Heart left ventricle (tissue), 16 donors: Measurements from ENCODE around the gene NCR2. TPM values are rescaled to one million over a fixed set of nuclear protein-coding genes. Genes with fewer than 3 reads are reported as not detected.

Experiments used
- ATAC-seq, 4 donors: fragments of 200-7000 bp; cut with Tn5 transposase; one replicate each; pipeline ENCODE4 v1.9.1; 2020 to 2022; ENCODE audit warnings: moderate library complexity in 4 of 4, mild to moderate bottlenecking in 3 of 4, moderate number of reproducible peaks in 1 of 4
- DNase-seq, 5 donors: peaks; one replicate each; pipeline ENCODE4 v3.0.0-alpha.2; 2020
- H3K27ac ChIP-seq, 12 donors: fragments of 200-600 bp; sonication (generic) in 4 of 12; one replicate each; pipeline versions ENCODE4 v1.5.0 to v1.8.0; 2016 to 2022; ENCODE audit warnings: mild to moderate bottlenecking in 2 of 12
- H3K27me3 ChIP-seq, 9 donors: fragments of 200-600 bp; sonication (generic) in 2 of 9; one replicate each; pipeline versions ENCODE4 v1.5.1 to v1.8.0; 2016 to 2022; ENCODE audit warnings: mild to moderate bottlenecking in 3 of 9
- H3K36me3 ChIP-seq, 9 donors: fragments of 200-600 bp; sonication (generic) in 2 of 9; one replicate each; pipeline versions ENCODE4 v1.5.0 to v1.8.0; 2018 to 2022; ENCODE audit warnings: mild to moderate bottlenecking in 2 of 9
- H3K4me1 ChIP-seq, 12 donors: fragments of 200-600 bp; sonication (generic) in 4 of 12; one replicate each; pipeline versions ENCODE4 v1.5.0 to v1.8.0; 2016 to 2022; ENCODE audit warnings: mild to moderate bottlenecking in 3 of 12
- H3K4me3 ChIP-seq, 12 donors: fragments of 200-600 bp; sonication (generic) in 4 of 12; one replicate each; pipeline versions ENCODE4 v1.5.0 to v1.8.0; 2017 to 2022; ENCODE audit warnings: mild to moderate bottlenecking in 9 of 12, moderate library complexity in 4 of 12
- H3K9me3 ChIP-seq, 12 donors: fragments of 200-600 bp; sonication (generic) in 4 of 12; one replicate each; pipeline versions ENCODE4 v1.5.0 to v1.8.0; 2016 to 2022; ENCODE audit warnings: mild to moderate bottlenecking in 1 of 12
- POLR2A ChIP-seq, 2 donors: fragments of 450-650 bp; IDR thresholded peaks; one replicate each; pipeline ENCODE4 v1.6.1; 2017; ENCODE audit warnings: antibody characterized with exemption in 2 of 2, mild to moderate bottlenecking in 2 of 2, moderate library complexity in 2 of 2
- WGBS, 4 donors: extraction: QIAGEN DNeasy Blood & Tissue Kit in 2 of 4; methylation state at CpG; one replicate each; pipeline versions ENCODE4 v1.1.5 to v1.1.7; 2013 to 2018; 5-methylcytosine and 5-hydroxymethylcytosine counted together
- intact Hi-C, 10 donors: fragments of 100-400 bp; cut with DNase I; formaldehyde crosslinking; loops; one replicate each; pipeline versions ENCODE4 v1.11.1 to v1.14.2; 2022
- polyA plus RNA-seq, 2 donors: library from polyadenylated mRNA; stranded (reverse); fragments of 200-250 nt; gene quantifications; one replicate each; pipeline ENCODE4 v1.2.3, GENCODE V29; 2013
- total RNA-seq, 9 donors: library from RNA; depleted of rRNA in 2 of 9; stranded (reverse); fragments of >200 nt in 2 of 9; fragmentation: NEBNext Ultra II Directional in 3 of 9; extraction: Animal tissue kit (Norgen Biotek cat#: 25700) in 3 of 9; gene quantifications; one replicate each; pipeline versions ENCODE4 v1.1.0 to v1.2.4, GENCODE V29; 2016 to 2023
- TF ChIP-seq, protein P1 (sequence below), 12 donors: fragments of 200-600 bp; sonication (generic) in 4 of 12; IDR thresholded peaks; one replicate each; pipeline versions ENCODE4 v1.5.0 to v1.8.0; 2018 to 2022; ENCODE audit warnings: antibody characterized with exemption in 12 of 12, mild to moderate bottlenecking in 5 of 12
- donor health status: ischemic (EF 13 %, LVEDD 7.1; RV severe dilation, severe dysfunction).
- donor health status: healthy with polysubstance abuse.
- donor health status: DM: no; HTN: yes; CAD: no.
- donor health status: DM: no; HTN: no; CAD: no.
- donor health status: ischemic (EF 25% LVEDD 6.9; RV normal size, moderate dysfunction).
- donor health status: ischemic (EF 25% LVEDD 5.7; RV mildly dilated, moderate dysfunction).
- donor health status: healthy.
- donor health status: DM: yes; HTN: yes; CAD: no.
- donor health status: ischemic (EF 35%, LVEDD 5.7; RV mildly dilated, moderate dysfunction).
- donor health status: nonischemic (EF 11% LVEDD 7.7; RV severe dilation, severe dysfunction).
- donor health status: DM: yes; HTN: yes; CAD: no.
- donor health status: PGD.
- donor health status: ischemic (EF 29% LVEDD 5.4; RV normal size, mild dysfunction).
- donor health status: nonischemic (EF 23%, LVEDD 6.1; RV moderate dilation, normal function).

The NCR2 gene
- total and polyA plus RNA-seq, 11 donors, result not detected

DNA sequence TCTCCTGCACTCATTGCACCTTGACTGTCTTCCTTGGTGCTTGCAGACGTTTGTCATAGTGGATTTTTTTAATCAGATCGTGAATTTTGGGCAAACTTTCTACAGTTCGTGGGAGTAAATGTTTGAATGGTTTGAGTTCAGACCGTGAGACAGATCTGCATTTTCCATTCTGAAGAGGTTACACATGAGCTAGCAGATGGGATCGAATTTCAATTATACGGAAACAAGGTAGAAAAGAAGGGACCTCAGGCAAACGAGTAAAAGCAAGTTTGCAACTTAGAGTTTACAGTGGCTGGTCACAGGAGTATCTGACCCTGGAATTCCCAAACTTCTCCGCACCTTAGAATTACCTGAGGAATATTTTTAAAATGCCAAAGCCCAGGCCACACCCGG, 17.2 kb upstream of the NCR2 start:
- no peaks in the 10 kb centered on the region for H3K9me3 ChIP-seq
- no peaks in the 10 kb centered on the region for H3K36me3 ChIP-seq
- intact Hi-C loops, result loop anchor here in 8 of 10 donors (2.0 to 10.0 kb wide), 8 partner anchors 39 to 311 kb away; no protein-coding TSS in a partner anchor
- DNase-seq, result no peak
- no peak for ATAC-seq
- peak overlapping the region in 7 of 12 donors; percentile 21 to 43 (median 32) for H3K4me3 ChIP-seq
- WGBS, 4 donors, result 32 to 36% (median 33%) methylated on average over 8 to 9 of the region's 9 CpGs
- no peak overlapping the region for H3K27ac ChIP-seq
- no peak for TF ChIP-seq POLR2A (IDR thresholded peaks at IDR 0.05)
- TF ChIP-seq, protein P1, sequence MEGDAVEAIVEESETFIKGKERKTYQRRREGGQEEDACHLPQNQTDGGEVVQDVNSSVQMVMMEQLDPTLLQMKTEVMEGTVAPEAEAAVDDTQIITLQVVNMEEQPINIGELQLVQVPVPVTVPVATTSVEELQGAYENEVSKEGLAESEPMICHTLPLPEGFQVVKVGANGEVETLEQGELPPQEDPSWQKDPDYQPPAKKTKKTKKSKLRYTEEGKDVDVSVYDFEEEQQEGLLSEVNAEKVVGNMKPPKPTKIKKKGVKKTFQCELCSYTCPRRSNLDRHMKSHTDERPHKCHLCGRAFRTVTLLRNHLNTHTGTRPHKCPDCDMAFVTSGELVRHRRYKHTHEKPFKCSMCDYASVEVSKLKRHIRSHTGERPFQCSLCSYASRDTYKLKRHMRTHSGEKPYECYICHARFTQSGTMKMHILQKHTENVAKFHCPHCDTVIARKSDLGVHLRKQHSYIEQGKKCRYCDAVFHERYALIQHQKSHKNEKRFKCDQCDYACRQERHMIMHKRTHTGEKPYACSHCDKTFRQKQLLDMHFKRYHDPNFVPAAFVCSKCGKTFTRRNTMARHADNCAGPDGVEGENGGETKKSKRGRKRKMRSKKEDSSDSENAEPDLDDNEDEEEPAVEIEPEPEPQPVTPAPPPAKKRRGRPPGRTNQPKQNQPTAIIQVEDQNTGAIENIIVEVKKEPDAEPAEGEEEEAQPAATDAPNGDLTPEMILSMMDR (IDR thresholded peaks at IDR 0.05), result no peak
- H3K4me1 ChIP-seq, result peaks cover 0 to 12% (median 1%) of the 10 kb centered on the region in 12 donors
- H3K27me3 ChIP-seq, result peaks cover 0 to 53% (median 8%) of the 10 kb centered on the region in 9 donors

- H3K36me3 ChIP-seq, result no peaks in the 10 kb centered on the region
- H3K27me3 ChIP-seq, result peaks cover 0 to 53% (median 8%) of the 10 kb centered on the region in 9 donors
- peaks cover 0 to 12% (median 1%) of the 10 kb centered on the region in 12 donors for H3K4me1 ChIP-seq
- DNase-seq (peak; percentile 69 to 91 (median 84)), ATAC-seq (peak; percentile 92 to 98 (median 96))
- intact Hi-C loops, result loop anchor here in 8 of 10 donors (2.0 to 10.0 kb wide), 8 partner anchors 40 to 312 kb away; no protein-coding TSS in a partner anchor
- peak overlapping the region in 10 of 12 donors; percentile 6 to 43 (median 30) for H3K4me3 ChIP-seq
- WGBS, 4 donors, result 15 to 20% (median 18%) methylated on average over 26 to 33 of the region's 33 CpGs
- TF ChIP-seq POLR2A (IDR thresholded peaks at IDR 0.05), result no peak
- TF ChIP-seq, protein P1 (IDR thresholded peaks at IDR 0.05), result peak; percentile 98 to 100 (median 99)
- no peaks in the 10 kb centered on the region for H3K9me3 ChIP-seq
- no peak overlapping the region for H3K27ac ChIP-seq
Observed at GRCh38 chr6:41318654-41319565, 16.5 kb upstream of the NCR2 start.

DNA sequence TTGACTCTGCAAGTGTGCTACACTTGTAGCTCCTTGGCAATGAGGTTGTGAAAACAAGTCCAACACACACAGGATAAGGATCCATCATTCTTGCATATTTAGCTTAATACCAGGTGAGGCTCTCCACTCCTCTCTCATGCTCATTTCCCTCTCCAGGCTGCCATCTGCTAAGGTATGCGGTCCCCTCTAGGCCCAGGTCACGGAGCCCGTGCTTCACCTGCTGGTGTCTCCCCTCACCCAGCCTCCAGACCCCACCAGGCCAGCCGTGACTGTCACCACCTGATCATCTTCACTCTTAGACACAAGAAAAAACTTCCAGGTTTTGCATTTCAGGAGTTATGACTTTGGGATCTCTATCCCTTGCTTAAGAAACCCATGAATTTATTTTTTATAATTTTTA, 14.2 kb upstream of the NCR2 start:
- no peaks in the 10 kb centered on the region for H3K36me3 ChIP-seq
- no peak overlapping the region for H3K4me3 ChIP-seq
- no peaks in the 10 kb centered on the region for H3K9me3 ChIP-seq
- intact Hi-C loops, result loop anchor here in 1 of 10 donors (5.0 kb wide), 1 partner anchor 229 kb away; no protein-coding TSS in a partner anchor
- 76 to 92% (median 83%) methylated on average over 4 of the region's 4 CpGs for WGBS, 4 donors
- H3K27ac ChIP-seq, result no peak overlapping the region
- peaks cover 0 to 12% (median 1%) of the 10 kb centered on the region in 12 donors for H3K4me1 ChIP-seq
- DNase-seq (no peak), ATAC-seq (no peak)
- peaks cover 0 to 54% (median 9%) of the 10 kb centered on the region in 9 donors for H3K27me3 ChIP-seq
- TF ChIP-seq, protein P1 (IDR thresholded peaks at IDR 0.05), result no peak
- TF ChIP-seq POLR2A (IDR thresholded peaks at IDR 0.05), result no peak

GRCh38 chr6:41325446-41326066, 9.9 kb upstream of the NCR2 start:
- DNase-seq, result no peak
- Histone ChIP-seq H3K27me3 (peaks cover 0 to 59% (median 23%) of the 10 kb centered on the region in 9 donors), H3K4me1 (no peaks in the 10 kb centered on the region), H3K27ac (no peak overlapping the region), H3K36me3 (no peaks in the 10 kb centered on the region), H3K9me3 (no peaks in the 10 kb centered on the region), H3K4me3 (no peak overlapping the region)
- ATAC-seq, result no peak
- TF ChIP-seq POLR2A (IDR thresholded peaks at IDR 0.05), result no peak
- TF ChIP-seq, protein P1 (IDR thresholded peaks at IDR 0.05), result no peak
- intact Hi-C loops, result no loop called here
- 48 to 64% (median 56%) methylated on average over 4 of the region's 4 CpGs for WGBS, 4 donors
